CD4-positive, alpha-beta T cell (primary cell): ENCODE data around the gene PINK1. TPM values are rescaled to one million over a fixed set of nuclear protein-coding genes. Genes with fewer than 3 reads are reported as not detected.
A peak's percentile ranks its signal among the peaks of the same experiment; 100 is the strongest.

ENCODE experiments used
- ATAC-seq: fragments of 200-7000 bp; cut with Tn5 transposase; one replicate; pipeline ENCODE4 v1.10.0; 2022; ENCODE audit warnings: mild to moderate bottlenecking; ENCODE audit not compliant: poor library complexity
- CTCF ChIA-PET: fragments of 350-600 bp; sonication (Branson Sonifier 250); formaldehyde crosslinking; loops from one replicate; lab custom pipeline; 2021; ENCODE audit warnings: antibody characterized with exemption, inconsistent platforms; lab: Charles Lee
- POLR2A ChIA-PET: fragments of 350-600 bp; sonication (Branson Sonifier 250); formaldehyde crosslinking; loops from one replicate; lab custom pipeline; 2021; ENCODE audit warnings: antibody characterized with exemption, inconsistent platforms; lab: Charles Lee
- DNase-seq, 14 experiments: peaks; one replicate each; pipeline ENCODE4 v3.0.0-alpha.2; 2013 to 2020; ENCODE audit warnings: mixed read lengths in 2 of 14
- H3K27ac ChIP-seq, 2 donors: one replicate each; pipeline versions ENCODE4 v1.5.1 to v1.7.0; 2013; ENCODE audit warnings: low read length in 2 of 2, low read depth in 1 of 2, mild to moderate bottlenecking in 1 of 2
- H3K27me3 ChIP-seq, 2 experiments: 1 replicate in 1 of 2; 2 replicates in 1 of 2; pipeline versions ENCODE4 v1.6.1 to v1.7.0; 2013; ENCODE audit warnings: low read length in 2 of 2, control low read depth in 1 of 2, mild to moderate bottlenecking in 1 of 2, moderate library complexity in 1 of 2; ENCODE audit not compliant: insufficient read depth in 2 of 2, control insufficient read depth in 1 of 2
- H3K36me3 ChIP-seq: one replicate; pipeline ENCODE4 v1.6.1; 2013; ENCODE audit warnings: low read length, control low read depth; ENCODE audit not compliant: insufficient read depth
- H3K4me1 ChIP-seq: one replicate; pipeline ENCODE4 v1.6.1; 2013; ENCODE audit warnings: low read length, control low read depth; ENCODE audit not compliant: insufficient read depth
- H3K4me3 ChIP-seq: one replicate; pipeline ENCODE4 v1.5.1; 2013; ENCODE audit warnings: mild to moderate bottlenecking, low read length, moderate library complexity
- H3K9me3 ChIP-seq, 2 experiments: 1 replicate in 1 of 2; 2 replicates in 1 of 2; pipeline versions ENCODE4 v1.6.1 to v1.7.0; 2013; ENCODE audit warnings: low read length in 2 of 2, mild to moderate bottlenecking in 2 of 2, control low read depth in 1 of 2, moderate library complexity in 1 of 2; ENCODE audit not compliant: control insufficient read depth in 1 of 2, insufficient read depth in 1 of 2
- H3K27ac Mint-ChIP-seq: one replicate; pipeline ENCODE4 v1.8.0; 2020; ENCODE audit warnings: mixed read lengths
- H3K27me3 Mint-ChIP-seq: one replicate; pipeline ENCODE4 v1.8.0; 2021; ENCODE audit warnings: mixed read lengths
- H3K36me3 Mint-ChIP-seq: one replicate; pipeline ENCODE4 v1.8.0; 2021; ENCODE audit warnings: low read depth, mixed read lengths
- H3K4me1 Mint-ChIP-seq: one replicate; pipeline ENCODE4 v1.8.0; 2021; ENCODE audit warnings: low read depth, mixed read lengths
- H3K4me3 Mint-ChIP-seq: one replicate; pipeline ENCODE4 v1.8.0; 2020; ENCODE audit warnings: mild to moderate bottlenecking, mixed read lengths
- H3K9me3 Mint-ChIP-seq: one replicate; pipeline ENCODE4 v1.8.0; 2020; ENCODE audit warnings: mixed read lengths
- CTCF ChIP-seq: fragments of 200-600 bp; IDR thresholded peaks from one replicate; pipeline ENCODE4 v1.8.0; 2022; ENCODE audit warnings: antibody characterized with exemption, mild to moderate bottlenecking
- intact Hi-C, 2 experiments: fragments of 100-400 bp; cut with DNase I in 1 of 2; cut with micrococcal nuclease in 1 of 2; formaldehyde crosslinking; loops; one replicate each; pipeline versions ENCODE4 v1.15.1 to v1.9.0; 2023 to 2025; cut with DNase I, micrococcal nuclease
- polyA plus RNA-seq, 2 donors: library from polyadenylated mRNA; unstranded; fragments of 120-200 nt; gene quantifications; one replicate each; pipeline ENCODE4 v1.2.1, GENCODE V29; 2013
- total RNA-seq, 174 experiments: library from RNA in 2 of 174; stranded (reverse) in 2 of 174; gene quantifications; one replicate each; pipeline ENCODE4 v1.2.3 and lab custom pipeline; 2021 to 2026

The PINK1 gene
- total RNA-seq (1 to 10 TPM; 6.6 to 7.5 TPM), total RNA-seq (lab: John Stamatoyannopoulos, UW) (1.9 to 61.7 (median 28.7) reads per million in 172 experiments)
- polyA plus RNA-seq (2013, experiment 1 of 2), result 13.4 TPM
- polyA plus RNA-seq (2013, experiment 2 of 2), result 15.1 TPM

GRCh38 chr1:20633190-20634064 is at the start of gene PINK1:
Gene PINK1 (plus strand): TSS chr1:20633458. CDS start chr1:20633549, 91 bp downstream.
- H3K36me3 Mint-ChIP-seq, result peaks cover 20% of the 10 kb centered on the region
- no peaks in the 10 kb centered on the region for H3K9me3 Mint-ChIP-seq
- CTCF ChIA-PET, result interaction anchor here (0.6 to 1.8 kb wide), 8 partner anchors 17 to 1382 kb away, joined by 3 to 6 read pairs (median 4); partner anchors contain the start of genes DDOST, EMC1 and MRTO4
- POLR2A ChIA-PET, result interaction anchor here (0.5 to 2.2 kb wide), 18 partner anchors 9 to 1561 kb away, joined by 3 to 35 read pairs (median 4); partner anchors contain the start of genes DDOST, HP1BP3, KIF17 and MUL1
- peak; percentile 99 for TF ChIP-seq CTCF
- DNase-seq (peak; percentile 72 to 97 (median 86)), ATAC-seq (peak; percentile 84)
- Histone ChIP-seq H3K36me3 (peaks cover 11% of the 10 kb centered on the region), H3K4me3 (peak within 1 kb of the TSS; percentile 69), H3K27ac (peak within 1 kb of the TSS; percentile 52 to 72), H3K4me1 (peaks cover 18% of the 10 kb centered on the region), H3K27me3 (peaks cover 0 to 3% of the 10 kb centered on the region in 2 experiments), H3K9me3 (no peaks in the 10 kb centered on the region)
- intact Hi-C loops, result loop anchor here (2.0 to 10.0 kb wide), 3 partner anchors 111 to 751 kb away; partner anchors contain the start of gene OTUD3 (in 1 of the 2)
- peaks cover 5% of the 10 kb centered on the region for H3K27me3 Mint-ChIP-seq
- H3K27ac Mint-ChIP-seq, result peak within 1 kb of the TSS; percentile 87
- peak within 1 kb of the TSS; percentile 94 for H3K4me3 Mint-ChIP-seq
- peaks cover 12% of the 10 kb centered on the region for H3K4me1 Mint-ChIP-seq

GRCh38 chr1:20584890-20585289 is 48.4 kb upstream of the PINK1 start:
- H3K4me3 ChIP-seq, result no peak overlapping the region
- intact Hi-C loops, result no loop called here
- peaks cover 16 to 19% of the 10 kb centered on the region in 2 experiments for H3K27me3 ChIP-seq
- H3K4me1 ChIP-seq, result peaks cover 5% of the 10 kb centered on the region
- DNase-seq, result no peak
- H3K27ac ChIP-seq, result no peak overlapping the region
- no peak for TF ChIP-seq CTCF
- ChIA-PET POLR2A (no interaction called here), CTCF (interaction anchor here (1.1 kb wide), 1 partner anchor 10 kb away, joined by 3 read pairs; no protein-coding TSS in a partner anchor)
- H3K36me3 ChIP-seq, result no peaks in the 10 kb centered on the region
- no peak overlapping the region for H3K27ac Mint-ChIP-seq
- H3K36me3 Mint-ChIP-seq, result no peaks in the 10 kb centered on the region
- no peaks in the 10 kb centered on the region for H3K9me3 Mint-ChIP-seq
- no peak for ATAC-seq
- peaks cover 0 to 16% of the 10 kb centered on the region in 2 experiments for H3K9me3 ChIP-seq
- H3K27me3 Mint-ChIP-seq, result peaks cover 52% of the 10 kb centered on the region
- H3K4me3 Mint-ChIP-seq, result no peak overlapping the region
- H3K4me1 Mint-ChIP-seq, result peaks cover 6% of the 10 kb centered on the region

GRCh38 chr1:20586953-20587660 is 46.2 kb upstream of the PINK1 start:
- intact Hi-C loops, result no loop called here
- no peak for DNase-seq
- CTCF ChIA-PET, result no interaction called here

More at GRCh38 chr1:20586953-20587660, 46.2 kb upstream of the PINK1 start:
- H3K36me3 ChIP-seq, result no peaks in the 10 kb centered on the region
- no peaks in the 10 kb centered on the region for H3K9me3 Mint-ChIP-seq
- H3K4me1 ChIP-seq, result peaks cover 5% of the 10 kb centered on the region
- POLR2A ChIA-PET, result no interaction called here
- no peak overlapping the region for H3K4me3 Mint-ChIP-seq
- no peaks in the 10 kb centered on the region for H3K36me3 Mint-ChIP-seq
- H3K27ac Mint-ChIP-seq, result no peak overlapping the region
- H3K4me3 ChIP-seq, result no peak overlapping the region
- peaks cover 6% of the 10 kb centered on the region for H3K4me1 Mint-ChIP-seq
- no peak for ATAC-seq
- peaks cover 65% of the 10 kb centered on the region for H3K27me3 Mint-ChIP-seq
- TF ChIP-seq CTCF, result no peak
- peaks cover 0 to 11% of the 10 kb centered on the region in 2 experiments for H3K9me3 ChIP-seq
- peaks cover 22 to 32% of the 10 kb centered on the region in 2 experiments for H3K27me3 ChIP-seq
- H3K27ac ChIP-seq, result no peak overlapping the region
